ENCODE results near the gene SLC29A4.
"Not testable (repeated sequence)": the region's sequence is repeated elsewhere in the genome, so short reads cannot be mapped to it uniquely, and the experiment has no call there.

GRCh38 chr7:5313076-5313885, 30.5 kb downstream of the SLC29A4 start:
- not testable (repeated sequence) for TF ChIP-seq FOXA2 (IDR thresholded peaks at IDR 0.05); CTCF (IDR thresholded peaks at IDR 0.05; ENCODE audit: low read depth, low read length, missing input control); ATF3 (IDR thresholded peaks at IDR 0.05); SP1 (IDR thresholded peaks at IDR 0.05); YY1 (IDR thresholded peaks at IDR 0.05); GABPA (IDR thresholded peaks at IDR 0.05 in 1 of 2, conservative IDR thresholded peaks at IDR 0.05 in 1 of 2); RXRA (IDR thresholded peaks at IDR 0.05); FOXA1 (IDR thresholded peaks at IDR 0.05); JUND (IDR thresholded peaks at IDR 0.05)
